Hepatocyte (in vitro differentiated cells): ENCODE measurements around the gene DIP2B. TPM values are rescaled to one million over a fixed set of nuclear protein-coding genes. Genes with fewer than 3 reads are reported as not detected.

Experiments
- DNase-seq: peaks from one replicate; pipeline ENCODE4 v3.0.0-alpha.2; 2016; ENCODE audit warnings: low spot score
- H2AFZ ChIP-seq: fragments of 200-600 bp; sonication (generic); 2 replicates; pipeline ENCODE4 v1.6.0; 2016; ENCODE audit warnings: antibody characterized with exemption, mild to moderate bottlenecking
- H3K27ac ChIP-seq: fragments of 200-600 bp; sonication (generic); 2 replicates; pipeline ENCODE4 v1.5.1; 2016; ENCODE audit warnings: mild to moderate bottlenecking
- H3K27me3 ChIP-seq: fragments of 200-600 bp; sonication (generic); 2 replicates; pipeline ENCODE4 v1.6.1; 2016
- H3K36me3 ChIP-seq: fragments of 200-600 bp; sonication (generic); replicated peaks from 2 replicates; pipeline ENCODE4 v1.5.1; 2016; ENCODE audit warnings: low read depth; ENCODE audit not compliant: insufficient read depth
- H3K4me1 ChIP-seq: fragments of 200-600 bp; sonication (generic); 2 replicates; pipeline ENCODE4 v1.5.1; 2016; ENCODE audit warnings: mild to moderate bottlenecking, moderate library complexity; ENCODE audit not compliant: insufficient read depth
- H3K4me2 ChIP-seq: fragments of 200-600 bp; sonication (generic); 2 replicates; pipeline ENCODE4 v1.6.0; 2016
- H3K4me3 ChIP-seq: fragments of 200-600 bp; sonication (generic); 2 replicates; pipeline ENCODE4 v1.5.1; 2016; ENCODE audit warnings: mild to moderate bottlenecking
- H3K79me2 ChIP-seq: fragments of 200-600 bp; sonication (generic); 2 replicates; pipeline ENCODE4 v1.6.0; 2017; ENCODE audit warnings: mild to moderate bottlenecking
- H3K9me2 ChIP-seq: fragments of 200-600 bp; sonication (generic); replicated peaks from 2 replicates; pipeline ENCODE4 v1.6.0; 2017; ENCODE audit warnings: mild to moderate bottlenecking; ENCODE audit not compliant: insufficient read depth
- H3K9me3 ChIP-seq: fragments of 200-600 bp; sonication (generic); 2 replicates; pipeline ENCODE4 v1.5.1; 2016; ENCODE audit warnings: low read depth, mild to moderate bottlenecking
- H4K20me1 ChIP-seq: fragments of 200-600 bp; sonication (generic); 2 replicates; pipeline ENCODE4 v1.6.0; 2016; ENCODE audit warnings: mild to moderate bottlenecking; ENCODE audit not compliant: insufficient read depth, poor library complexity, severe bottlenecking
- EZH2 ChIP-seq: fragments of 200-600 bp; sonication (generic); IDR thresholded peaks from 2 replicates; pipeline ENCODE4 v1.6.1; 2016; ENCODE audit warnings: antibody characterized with exemption, mild to moderate bottlenecking, borderline replicate concordance
- EZH2phosphoT487 ChIP-seq: fragments of 200-600 bp; sonication (generic); IDR thresholded peaks from one replicate; pipeline ENCODE4 v1.6.1; 2018; ENCODE audit warnings: antibody characterized with exemption, mild to moderate bottlenecking, low read depth, moderate library complexity; ENCODE audit not compliant: unreplicated experiment, severe bottlenecking
- WGBS: methylation state at CpG from one replicate; pipeline ENCODE4 v1.1.6; 2016; ENCODE audit warnings: low lambda C conversion rate; ENCODE audit errors: missing lambda C conversion rate; 5-methylcytosine and 5-hydroxymethylcytosine counted together
- polyA plus RNA-seq: library from polyadenylated mRNA; unstranded; fragments of >200 nt; fragmentation: Nextera tagmentation; extraction: Ambion mirVana; gene quantifications from 2 replicates; pipeline ENCODE4 v1.2.1, GENCODE V29; 2016
- total RNA-seq: library from RNA; depleted of rRNA; stranded (reverse); fragments of >200 nt; gene quantifications from 2 replicates; pipeline ENCODE4 v1.2.3, GENCODE V29; 2014
- TF ChIP-seq, protein P1 (sequence below): fragments of 200-600 bp; sonication (generic); IDR thresholded peaks from 2 replicates; pipeline ENCODE4 v1.5.1; 2016; ENCODE audit warnings: antibody characterized with exemption, mild to moderate bottlenecking; ENCODE audit not compliant: poor library complexity

Gene DIP2B
- total and polyA plus RNA-seq, 2 experiments from 2014 or later, result 10.5 to 31.8 TPM

DNA sequence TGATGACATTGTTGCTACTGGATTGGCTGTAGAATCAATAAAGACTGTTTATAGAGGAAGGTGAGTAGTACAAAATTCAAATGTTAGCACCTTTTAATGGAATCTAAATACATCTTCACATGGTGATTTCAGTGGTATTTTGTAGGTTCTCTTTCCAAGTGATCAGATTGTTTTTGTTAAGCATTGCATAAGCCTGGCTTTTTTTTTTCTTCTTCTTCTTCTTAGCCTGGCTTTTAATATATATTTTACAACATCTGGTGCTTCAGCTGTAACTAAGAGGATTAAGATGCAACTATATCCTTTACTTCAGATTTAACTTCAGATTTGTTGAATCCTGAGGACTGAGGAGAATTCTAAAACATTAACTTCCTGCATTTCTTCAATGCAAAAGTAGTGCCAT, 201.8 kb downstream of the DIP2B start:
- Histone ChIP-seq H3K4me3 (no peak overlapping the region), H3K27me3 (no peaks in the 10 kb centered on the region), H3K9me2 (no peaks in the 10 kb centered on the region), H4K20me1 (no peaks in the 10 kb centered on the region), H3K9me3 (no peaks in the 10 kb centered on the region), H3K79me2 (no peaks in the 10 kb centered on the region), H3K4me1 (no peaks in the 10 kb centered on the region), H3K4me2 (no peak overlapping the region), H3K36me3 (peaks cover 3% of the 10 kb centered on the region), H2AFZ (no peak overlapping the region), H3K27ac (no peak overlapping the region)
- DNase-seq, result no peak
- TF ChIP-seq EZH2phosphoT487 (no peak), EZH2 (no peak)
- TF ChIP-seq, protein P1, sequence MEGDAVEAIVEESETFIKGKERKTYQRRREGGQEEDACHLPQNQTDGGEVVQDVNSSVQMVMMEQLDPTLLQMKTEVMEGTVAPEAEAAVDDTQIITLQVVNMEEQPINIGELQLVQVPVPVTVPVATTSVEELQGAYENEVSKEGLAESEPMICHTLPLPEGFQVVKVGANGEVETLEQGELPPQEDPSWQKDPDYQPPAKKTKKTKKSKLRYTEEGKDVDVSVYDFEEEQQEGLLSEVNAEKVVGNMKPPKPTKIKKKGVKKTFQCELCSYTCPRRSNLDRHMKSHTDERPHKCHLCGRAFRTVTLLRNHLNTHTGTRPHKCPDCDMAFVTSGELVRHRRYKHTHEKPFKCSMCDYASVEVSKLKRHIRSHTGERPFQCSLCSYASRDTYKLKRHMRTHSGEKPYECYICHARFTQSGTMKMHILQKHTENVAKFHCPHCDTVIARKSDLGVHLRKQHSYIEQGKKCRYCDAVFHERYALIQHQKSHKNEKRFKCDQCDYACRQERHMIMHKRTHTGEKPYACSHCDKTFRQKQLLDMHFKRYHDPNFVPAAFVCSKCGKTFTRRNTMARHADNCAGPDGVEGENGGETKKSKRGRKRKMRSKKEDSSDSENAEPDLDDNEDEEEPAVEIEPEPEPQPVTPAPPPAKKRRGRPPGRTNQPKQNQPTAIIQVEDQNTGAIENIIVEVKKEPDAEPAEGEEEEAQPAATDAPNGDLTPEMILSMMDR, result no peak

DNA sequence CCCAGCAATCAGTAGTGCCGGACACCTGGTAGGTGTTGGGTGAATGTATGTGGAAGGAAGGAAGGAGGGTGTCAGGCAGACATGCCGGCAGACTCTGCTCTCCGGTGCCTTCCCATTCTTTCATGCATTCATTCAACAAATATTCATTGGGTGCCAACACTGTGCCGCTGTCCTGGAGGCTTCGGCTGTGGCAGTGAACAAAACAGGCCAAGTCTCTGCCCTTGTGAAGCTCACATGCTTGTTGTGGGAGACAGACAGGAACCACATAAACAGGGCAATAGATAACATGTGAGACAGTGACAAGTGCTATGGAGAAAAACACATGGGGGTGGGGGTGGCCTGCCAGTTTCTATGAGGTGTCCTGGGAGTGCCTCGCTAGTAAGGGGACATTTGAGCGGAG, 202.6 kb downstream of the DIP2B start:
- H3K79me2 ChIP-seq, result no peaks in the 10 kb centered on the region
- no peak for DNase-seq
- no peaks in the 10 kb centered on the region for H4K20me1 ChIP-seq
- no peak for TF ChIP-seq EZH2phosphoT487
- TF ChIP-seq, protein P1, result no peak
- no peak for TF ChIP-seq EZH2
- no peaks in the 10 kb centered on the region for H3K9me2 ChIP-seq
- H3K4me1 ChIP-seq, result no peaks in the 10 kb centered on the region
- no peaks in the 10 kb centered on the region for H3K27me3 ChIP-seq
- no peak overlapping the region for H3K4me2 ChIP-seq
- H3K9me3 ChIP-seq, result no peaks in the 10 kb centered on the region
- H3K4me3 ChIP-seq, result no peak overlapping the region
- H3K27ac ChIP-seq, result no peak overlapping the region
- H2AFZ ChIP-seq, result no peak overlapping the region
- WGBS, result over 99% methylated on average over 7 of the region's 7 CpGs
- H3K36me3 ChIP-seq, result peaks cover 3% of the 10 kb centered on the region

DNA sequence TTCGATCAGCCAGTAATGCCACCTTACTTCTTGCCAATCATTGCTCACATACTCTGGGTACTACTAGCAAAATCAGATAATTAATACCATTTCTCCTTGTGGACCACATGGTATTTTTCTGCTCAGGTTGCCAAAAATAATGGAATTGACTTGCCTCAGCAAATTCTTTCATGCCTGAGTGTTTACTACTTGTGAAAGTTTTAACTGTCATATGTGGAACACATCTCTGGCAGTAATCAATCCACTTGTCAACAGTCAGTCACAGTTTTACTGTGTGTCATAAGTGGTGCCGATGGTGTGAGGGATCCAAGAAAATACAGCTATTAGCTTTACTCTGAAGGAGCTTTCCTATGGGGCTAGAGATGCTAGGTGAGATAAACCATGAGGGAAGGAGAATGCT, 203.8 kb downstream of the DIP2B start:
- Histone ChIP-seq H4K20me1 (no peaks in the 10 kb centered on the region), H3K27ac (no peak overlapping the region), H3K9me3 (no peaks in the 10 kb centered on the region), H3K4me3 (no peak overlapping the region), H3K9me2 (no peaks in the 10 kb centered on the region), H2AFZ (no peak overlapping the region), H3K27me3 (no peaks in the 10 kb centered on the region), H3K36me3 (peaks cover 3% of the 10 kb centered on the region), H3K79me2 (no peaks in the 10 kb centered on the region), H3K4me2 (no peak overlapping the region), H3K4me1 (no peaks in the 10 kb centered on the region)
- TF ChIP-seq EZH2 (no peak), EZH2phosphoT487 (no peak)
- TF ChIP-seq, protein P1, result no peak
- no peak for DNase-seq
- 94% methylated on average over 2 of the region's 2 CpGs for WGBS

DNA sequence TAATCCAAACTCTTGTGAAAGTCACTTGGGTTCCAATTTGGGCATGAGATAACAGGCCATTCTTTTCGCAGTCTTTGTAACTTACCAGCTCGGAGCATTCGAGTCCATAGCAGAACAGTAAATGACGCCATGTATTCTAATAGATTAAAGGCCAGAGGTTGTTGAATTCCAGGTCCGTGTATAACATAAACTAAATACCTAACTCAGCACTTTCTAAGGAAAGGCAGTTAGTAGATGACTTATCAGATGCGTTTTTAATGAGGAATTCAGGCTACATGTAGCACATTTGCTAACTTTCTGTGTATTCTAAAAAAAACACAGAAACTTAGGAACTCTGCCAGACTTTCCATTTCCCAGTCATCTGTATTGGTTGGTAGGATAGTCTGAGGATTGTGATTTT, 206.3 kb downstream of the DIP2B start:
- H3K4me2 ChIP-seq, result no peak overlapping the region
- no peak overlapping the region for H2AFZ ChIP-seq
- H3K9me3 ChIP-seq, result no peaks in the 10 kb centered on the region
- H3K4me3 ChIP-seq, result no peak overlapping the region
- DNase-seq, result no peak
- H3K27me3 ChIP-seq, result no peaks in the 10 kb centered on the region
- H3K4me1 ChIP-seq, result no peaks in the 10 kb centered on the region
- no peaks in the 10 kb centered on the region for H3K79me2 ChIP-seq
- no peak overlapping the region for H3K27ac ChIP-seq
- WGBS, result 92% methylated on average over 6 of the region's 6 CpGs
- no peaks in the 10 kb centered on the region for H3K36me3 ChIP-seq
- no peaks in the 10 kb centered on the region for H4K20me1 ChIP-seq
- TF ChIP-seq, protein P1, result no peak
- TF ChIP-seq EZH2phosphoT487, result no peak
- TF ChIP-seq EZH2, result no peak
- no peaks in the 10 kb centered on the region for H3K9me2 ChIP-seq
